ENCODE measurements around the gene DLGAP1.

Gene DLGAP1

GRCh38 chr18:3982541-3982940 is 472.6 kb downstream of the DLGAP1 start:
- no peak for DNase-seq

GRCh38 chr18:3979024-3979423 is 476.1 kb downstream of the DLGAP1 start:
- DNase-seq, result no peak

DNA sequence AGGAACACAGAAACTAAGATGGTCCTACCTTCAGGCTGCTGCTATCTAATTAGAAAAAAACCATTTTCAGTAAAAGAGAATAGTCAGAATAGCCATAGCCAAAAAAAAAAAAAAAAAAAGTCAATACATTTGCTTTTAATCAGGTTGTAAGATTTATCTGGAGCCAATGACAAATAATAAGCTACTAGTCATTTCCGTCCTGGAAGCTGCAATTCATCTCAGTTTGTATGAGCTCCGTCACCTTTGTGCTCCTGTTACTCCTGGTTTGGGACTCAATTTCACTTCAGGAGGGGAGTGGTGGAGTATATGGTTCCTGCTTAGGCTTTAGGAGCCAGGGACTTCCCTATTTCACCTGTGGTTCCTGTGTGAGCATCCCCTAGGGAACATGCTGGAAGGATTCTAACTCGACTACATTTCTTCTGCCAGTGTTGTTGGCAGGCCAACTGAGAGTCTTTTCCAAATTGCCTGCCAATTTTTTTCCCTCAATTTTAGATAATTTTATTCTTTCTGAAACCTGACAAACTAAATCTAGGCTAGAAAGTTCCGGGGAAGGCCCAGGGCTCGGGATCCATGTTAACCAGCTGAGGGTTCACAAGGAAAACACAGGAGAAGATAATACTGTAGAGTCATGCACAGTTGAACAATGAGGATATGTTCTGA is 481.8 kb downstream of the DLGAP1 start:
- no peak for DNase-seq

- DNase-seq, result no peak
These were observed 482.7 kb downstream of the DLGAP1 start for GRCh38 chr18:3972291-3972930.

GRCh38 chr18:3970929-3971328 is 484.2 kb downstream of the DLGAP1 start:
- no peak for DNase-seq

GRCh38 chr18:3967359-3968180 is 487.5 kb downstream of the DLGAP1 start:
- DNase-seq, result no peak

DNA sequence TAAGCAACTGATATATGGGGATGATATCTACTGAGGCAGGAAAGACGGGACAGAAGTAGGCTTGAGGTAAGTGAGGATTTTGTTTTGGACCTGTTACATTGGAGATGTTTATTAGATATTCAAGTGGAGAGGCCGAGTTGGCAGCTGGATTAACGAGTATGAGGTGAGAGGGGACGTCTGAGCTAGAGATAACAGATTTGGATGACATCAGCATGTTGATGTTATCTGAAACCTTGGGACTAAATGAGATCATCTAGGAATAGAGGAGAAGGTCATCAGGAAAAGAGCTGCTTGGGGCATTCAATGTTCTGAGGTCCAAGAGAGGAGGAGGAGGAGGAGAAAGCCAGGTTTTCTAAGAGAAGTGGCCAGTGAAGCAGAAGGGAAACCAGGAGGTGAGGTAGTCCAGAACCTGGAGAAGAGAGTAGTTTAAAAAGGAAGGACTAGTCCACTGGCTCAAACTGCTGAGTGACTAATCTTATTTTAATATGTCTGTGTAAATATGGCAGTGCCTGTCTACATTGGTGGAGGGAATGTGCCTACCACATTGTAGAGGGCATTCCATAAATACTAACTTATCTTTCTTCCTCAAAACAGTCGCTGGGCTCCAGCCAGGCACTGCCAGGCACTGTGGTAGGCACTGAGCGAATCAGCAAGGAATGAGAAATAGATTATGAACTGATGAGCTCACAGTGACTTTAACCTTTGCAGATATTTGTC is 488.3 kb downstream of the DLGAP1 start:
- no peak for DNase-seq

DNA sequence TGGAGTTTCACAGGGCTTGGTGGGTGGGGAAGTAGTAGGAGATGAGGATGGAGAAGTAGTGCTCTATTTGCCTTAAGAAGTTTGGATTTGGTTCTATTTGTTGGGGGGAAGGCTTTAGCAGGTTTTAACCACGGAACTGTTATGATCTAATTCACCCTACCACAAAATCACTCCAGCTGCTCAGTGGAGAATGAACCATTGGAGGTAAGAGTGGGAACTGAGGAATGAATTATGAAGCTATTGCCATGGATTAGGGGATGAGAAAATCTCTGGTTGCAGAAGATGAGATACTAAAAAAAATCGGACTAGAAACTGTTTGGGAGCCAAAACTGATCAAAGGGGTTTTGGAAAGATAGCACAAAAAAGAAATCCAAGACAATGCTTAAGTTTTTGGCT is 488.9 kb downstream of the DLGAP1 start:
- no peak for DNase-seq

DNA sequence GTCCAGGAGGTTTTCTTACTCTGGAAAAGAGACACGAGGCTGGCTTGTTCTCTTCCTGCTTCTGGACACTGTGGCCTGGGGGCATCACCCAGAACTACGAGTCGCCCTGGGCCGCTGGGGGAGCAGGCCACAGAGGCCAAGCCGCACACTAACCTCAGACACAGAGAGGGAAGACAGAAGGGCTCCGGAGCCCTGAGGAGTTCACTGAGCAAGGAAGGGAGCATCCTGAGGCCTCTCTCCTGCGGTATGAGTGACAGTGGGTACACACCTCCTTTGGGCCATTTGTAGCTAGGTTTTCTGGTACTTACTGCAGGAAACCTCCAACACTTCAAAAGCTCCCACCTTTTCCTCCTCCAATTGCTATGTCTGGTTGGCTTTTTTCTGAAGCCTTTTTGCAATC is 494.1 kb downstream of the DLGAP1 start:
- DNase-seq, result no peak

DNA sequence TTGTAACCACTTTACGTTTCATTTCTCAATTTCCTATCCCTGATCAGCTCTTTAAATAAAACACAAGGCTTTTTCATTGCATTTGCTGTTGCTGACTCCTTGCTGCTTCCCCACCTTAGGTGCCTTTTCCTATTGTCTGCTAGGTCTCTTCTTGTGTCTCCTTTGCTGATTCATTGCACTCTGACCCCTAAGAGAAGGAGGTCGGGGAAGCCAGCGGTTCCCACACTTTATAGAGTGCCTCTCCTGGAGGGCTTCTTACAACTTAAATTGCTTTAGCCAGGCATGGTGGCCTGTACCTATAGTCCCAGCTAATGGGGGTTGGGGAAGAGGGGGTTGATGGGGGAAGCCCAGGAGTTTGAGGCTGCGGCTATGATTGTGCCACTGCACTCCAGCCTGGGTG is 495.0 kb downstream of the DLGAP1 start:
- no peak for DNase-seq

DNA sequence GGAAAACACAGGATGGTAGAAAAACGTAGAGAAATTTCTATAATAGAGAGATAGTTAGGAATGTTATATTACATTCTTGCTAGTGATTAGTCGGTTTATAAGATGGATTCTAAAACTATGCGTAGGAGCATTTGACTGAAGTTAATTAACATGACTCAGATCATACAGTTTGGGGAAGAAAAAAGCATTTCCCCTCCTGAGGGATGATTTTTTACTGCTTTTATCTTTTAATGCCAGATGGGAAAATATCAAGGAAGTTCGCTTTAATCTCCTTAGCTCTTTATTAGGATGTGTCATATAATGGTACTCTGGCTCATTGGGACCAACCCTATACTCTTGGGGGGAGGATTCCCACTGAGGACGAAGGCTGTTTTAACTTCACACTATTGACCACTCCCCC is 503.1 kb downstream of the DLGAP1 start:
- DNase-seq, result no peak

DNA sequence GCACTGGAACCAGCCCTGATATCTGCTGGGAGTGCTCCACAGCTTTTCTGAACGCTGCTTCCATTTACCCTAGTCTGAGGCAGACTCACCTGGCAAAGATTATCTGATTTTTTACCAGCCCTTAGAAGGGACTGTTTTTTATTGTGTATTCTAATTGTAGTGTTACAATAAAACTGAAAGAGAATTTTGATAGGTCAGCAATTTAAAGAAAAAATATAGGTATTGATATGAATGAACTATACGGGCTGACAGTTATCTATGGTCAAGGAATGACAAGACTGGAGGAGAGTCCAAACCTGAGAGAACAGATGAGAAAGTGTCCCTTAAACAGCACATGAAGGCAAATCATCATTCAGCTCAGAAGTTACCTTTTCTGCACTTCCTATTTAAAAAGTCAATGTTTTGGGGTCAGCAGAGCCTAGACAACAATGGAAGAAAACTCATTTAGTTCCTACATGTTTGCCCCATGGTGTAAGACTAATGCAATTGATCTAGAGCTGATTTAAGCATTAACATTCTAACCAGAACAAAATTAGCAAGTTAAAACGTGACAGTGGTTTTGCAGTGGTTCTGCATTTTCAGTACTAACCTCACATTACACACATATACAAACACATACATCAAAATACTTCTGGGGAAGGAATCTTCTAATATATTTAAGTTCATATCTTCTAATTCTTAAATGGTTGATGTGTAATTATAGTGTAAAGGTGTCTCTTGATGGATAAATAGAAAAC is 504.3 kb downstream of the DLGAP1 start:
- no peak for DNase-seq

DNA sequence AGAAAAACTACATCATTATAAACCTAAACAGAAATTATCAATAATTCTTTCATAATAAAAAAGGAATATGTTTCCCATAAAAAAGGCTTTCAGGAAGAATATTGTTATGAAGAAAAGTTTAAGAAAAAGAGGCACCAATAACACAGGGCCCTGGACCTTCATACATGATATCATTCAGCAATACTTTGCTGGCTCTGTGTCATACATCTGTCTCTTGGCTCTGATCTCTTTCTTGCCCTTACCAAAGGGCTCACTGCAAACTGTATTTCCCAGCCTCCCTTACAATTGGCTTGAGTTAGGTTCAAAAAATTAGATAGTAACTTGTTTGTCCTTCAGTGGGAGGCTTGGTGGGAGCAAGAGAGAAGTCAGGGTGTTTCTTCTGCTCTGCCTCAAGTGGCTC is 506.1 kb downstream of the DLGAP1 start:
- DNase-seq, result no peak

DNA sequence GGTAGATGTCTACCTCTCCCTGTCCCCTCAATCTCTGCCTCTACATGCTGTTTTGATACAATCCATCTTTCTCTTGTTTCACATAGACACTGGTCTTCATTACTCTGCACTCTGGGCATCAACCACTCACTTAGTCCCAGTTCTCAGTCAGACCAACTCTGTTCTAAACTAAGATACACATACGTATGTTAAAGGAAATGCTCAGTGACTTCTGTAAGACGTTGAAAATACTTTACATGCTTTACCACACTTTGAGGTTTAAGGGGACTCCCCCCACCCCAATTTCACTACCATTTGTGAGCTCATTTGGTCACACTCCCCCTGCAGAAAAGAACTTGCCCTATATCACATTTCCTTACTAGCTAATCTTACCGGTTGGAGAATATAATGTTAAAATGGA is 507.7 kb downstream of the DLGAP1 start:
- no peak for DNase-seq

DNA sequence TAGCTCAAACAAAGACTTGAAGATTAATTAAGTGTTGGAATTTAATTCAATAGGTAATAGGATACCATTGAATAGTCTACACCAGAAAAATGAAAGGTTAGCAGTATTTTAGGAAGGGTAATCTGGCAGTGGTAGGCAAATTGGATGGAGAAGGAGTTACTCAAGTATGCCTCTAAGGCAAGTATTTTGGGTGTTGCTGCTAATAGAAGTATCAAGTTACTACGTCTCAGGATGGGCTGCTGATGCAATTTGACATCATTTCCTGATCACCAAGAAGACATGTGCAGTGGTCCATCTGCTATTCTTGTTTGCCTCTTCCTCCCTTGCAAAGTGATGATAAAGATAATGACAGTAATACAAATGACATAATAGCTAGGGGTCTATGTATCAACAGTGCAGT is 519.8 kb downstream of the DLGAP1 start:
- DNase-seq, result no peak

- DNase-seq, result no peak
These were observed 522.8 kb downstream of the DLGAP1 start for GRCh38 chr18:3932276-3932675.

GRCh38 chr18:3931542-3932112 is 523.5 kb downstream of the DLGAP1 start:
- DNase-seq, result no peak

GRCh38 chr18:3931013-3931315 is 524.1 kb downstream of the DLGAP1 start:
- no peak for DNase-seq

DNA sequence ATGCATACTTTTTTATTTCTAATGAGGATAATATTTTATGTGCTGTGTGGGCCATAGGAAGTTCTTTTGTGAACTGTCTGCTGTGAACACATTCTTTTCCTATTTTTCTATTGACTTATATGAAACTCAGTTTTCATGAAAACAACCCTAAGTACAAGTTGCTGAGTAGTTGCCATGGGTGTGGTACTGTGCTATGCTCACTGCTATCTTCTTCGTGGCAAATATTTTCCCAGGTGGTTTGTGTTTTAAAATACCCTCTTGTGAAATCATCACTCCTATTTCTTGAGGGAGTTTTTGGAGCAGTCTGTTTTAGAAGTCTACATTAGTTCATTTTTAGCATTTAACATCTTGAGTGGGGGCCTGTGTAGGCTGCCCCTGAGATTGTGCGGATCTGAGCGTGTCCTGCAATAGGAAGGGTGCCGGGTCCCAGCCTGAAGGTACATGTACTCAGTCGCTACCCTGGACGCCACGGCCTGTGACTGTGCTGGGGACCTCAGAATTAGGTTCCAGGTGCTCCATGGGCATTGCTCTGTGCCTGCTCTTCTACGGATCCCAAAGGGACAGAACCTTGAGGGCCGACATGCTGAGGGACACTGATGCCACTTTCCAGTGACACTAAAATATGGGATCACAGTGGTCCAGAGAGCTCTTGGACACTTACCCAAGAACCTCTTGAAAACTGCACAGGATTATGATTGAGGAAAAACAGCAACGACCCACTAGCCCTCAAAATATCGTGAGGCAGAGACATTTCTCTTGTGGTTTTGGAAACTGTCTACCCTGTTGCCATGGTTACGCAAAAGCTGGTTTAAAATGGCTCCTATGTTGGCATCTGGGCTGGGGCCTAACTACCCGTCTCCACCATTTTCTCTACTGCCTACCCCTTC is 524.7 kb downstream of the DLGAP1 start:
- no peak for DNase-seq

DNA sequence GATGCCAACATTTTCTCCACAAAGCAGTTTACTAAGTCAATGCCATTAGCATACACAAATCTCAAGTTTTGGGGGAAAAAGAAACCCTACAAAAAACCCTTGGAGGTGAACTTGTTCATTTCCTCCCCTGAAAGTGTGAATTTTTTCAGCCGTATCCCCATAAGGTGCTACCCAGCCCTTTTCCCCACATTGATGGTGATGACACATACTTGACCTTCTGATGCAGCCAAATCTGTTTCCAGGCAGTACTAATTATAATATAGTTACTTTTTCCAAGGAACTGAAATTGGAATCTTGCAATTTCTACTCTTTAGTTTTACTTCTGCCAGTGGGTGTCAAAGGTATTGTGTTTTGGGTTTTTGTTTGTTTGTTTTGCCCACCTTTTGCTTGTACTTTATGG is 530.7 kb downstream of the DLGAP1 start:
- no peak for DNase-seq

GRCh38 chr18:3923750-3924149 is 531.4 kb downstream of the DLGAP1 start:
- DNase-seq, result no peak

DNA sequence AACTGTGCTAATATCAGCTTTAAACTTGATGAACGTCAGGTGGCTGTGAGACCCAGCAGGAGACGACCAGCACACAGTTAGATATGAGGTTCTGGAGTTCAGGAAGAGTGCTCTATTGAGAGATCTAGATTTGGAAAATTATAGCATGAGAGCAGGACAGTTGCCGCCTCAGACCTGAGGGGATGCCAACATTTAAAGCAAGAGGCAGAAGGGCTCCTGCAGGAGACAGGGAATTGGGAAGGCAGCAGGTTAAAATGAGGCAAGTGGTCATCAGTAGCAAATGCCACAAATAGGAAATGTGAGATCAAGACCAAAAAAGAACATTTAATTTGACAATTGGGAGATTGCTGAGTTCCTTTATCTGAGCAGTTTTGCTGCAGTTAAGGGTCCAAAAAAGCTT is 533.3 kb downstream of the DLGAP1 start:
- DNase-seq, result no peak

Measured in RPMI8226 (cell line).